ENCODE data around the gene BCOR. TPM values are rescaled to one million over a fixed set of nuclear protein-coding genes. Genes with fewer than 3 reads are reported as not detected.

Gene BCOR
- total RNA-seq, 1 donor from 2014 or later = 19.8 TPM

- H3K9ac ChIP-seq (ENCODE audit: low read depth in 1 of 3, low read length in 3 of 3) = no peak overlapping the region
- no peak overlapping the region for H3K4me3 ChIP-seq (ENCODE audit: low read length in 3 of 3)
- H3K9me3 ChIP-seq (ENCODE audit: control insufficient read depth in 3 of 3, low read length in 3 of 3) = peaks cover 0 to 2% (median 0%) of the 10 kb centered on the region in 3 donors
- no peak overlapping the region for H3K27ac ChIP-seq (ENCODE audit: low read depth, low read length)
- H3K4me1 ChIP-seq (ENCODE audit: control insufficient read depth in 3 of 3, insufficient read depth in 3 of 3, low read length in 3 of 3) = peaks cover 3 to 10% (median 6%) of the 10 kb centered on the region in 3 donors
- H3K27me3 ChIP-seq (ENCODE audit: control insufficient read depth in 3 of 3, insufficient read depth in 3 of 3, low read length in 3 of 3) = no peaks in the 10 kb centered on the region
- H3K36me3 ChIP-seq (ENCODE audit: control insufficient read depth in 3 of 3, insufficient read depth in 3 of 3, low read length in 3 of 3) = peaks cover 44 to 58% (median 51%) of the 10 kb centered on the region in 3 donors
Observed at GRCh38 chrX:40056420-40056819, 41.3 kb downstream of the BCOR start.

GRCh38 chrX:40055495-40055894 is 42.3 kb downstream of the BCOR start:
- Histone ChIP-seq H3K4me3 (ENCODE audit: low read length in 3 of 3) (no peak overlapping the region), H3K4me1 (ENCODE audit: control insufficient read depth in 3 of 3, insufficient read depth in 3 of 3, low read length in 3 of 3) (peaks cover 3 to 10% (median 6%) of the 10 kb centered on the region in 3 donors), H3K9me3 (ENCODE audit: control insufficient read depth in 3 of 3, low read length in 3 of 3) (peaks cover 4 to 5% (median 5%) of the 10 kb centered on the region in 3 donors), H3K9ac (ENCODE audit: low read depth in 1 of 3, low read length in 3 of 3) (no peak overlapping the region), H3K27me3 (ENCODE audit: control insufficient read depth in 3 of 3, insufficient read depth in 3 of 3, low read length in 3 of 3) (no peaks in the 10 kb centered on the region), H3K36me3 (ENCODE audit: control insufficient read depth in 3 of 3, insufficient read depth in 3 of 3, low read length in 3 of 3) (peaks cover 43 to 61% (median 49%) of the 10 kb centered on the region in 3 donors), H3K27ac (ENCODE audit: low read depth, low read length) (no peak overlapping the region)

- no peak overlapping the region for H3K9ac ChIP-seq (ENCODE audit: low read depth in 1 of 3, low read length in 3 of 3)
- H3K4me3 ChIP-seq (ENCODE audit: low read length in 3 of 3) = no peak overlapping the region
- peaks cover 43 to 65% (median 55%) of the 10 kb centered on the region in 3 donors for H3K36me3 ChIP-seq (ENCODE audit: control insufficient read depth in 3 of 3, insufficient read depth in 3 of 3, low read length in 3 of 3)
- H3K9me3 ChIP-seq (ENCODE audit: control insufficient read depth in 3 of 3, low read length in 3 of 3) = peaks cover 7 to 9% (median 7%) of the 10 kb centered on the region in 3 donors
- peaks cover 3 to 10% (median 6%) of the 10 kb centered on the region in 3 donors for H3K4me1 ChIP-seq (ENCODE audit: control insufficient read depth in 3 of 3, insufficient read depth in 3 of 3, low read length in 3 of 3)
- H3K27ac ChIP-seq (ENCODE audit: low read depth, low read length) = no peak overlapping the region
- no peaks in the 10 kb centered on the region for H3K27me3 ChIP-seq (ENCODE audit: control insufficient read depth in 3 of 3, insufficient read depth in 3 of 3, low read length in 3 of 3)
Observed at GRCh38 chrX:40054793-40055192, 43.0 kb downstream of the BCOR start.

- Histone ChIP-seq H3K9ac (ENCODE audit: low read depth in 1 of 3, low read length in 3 of 3) (no peak overlapping the region), H3K27ac (ENCODE audit: low read depth, low read length) (no peak overlapping the region), H3K4me3 (ENCODE audit: low read length in 3 of 3) (no peak overlapping the region), H3K27me3 (ENCODE audit: control insufficient read depth in 3 of 3, insufficient read depth in 3 of 3, low read length in 3 of 3) (no peaks in the 10 kb centered on the region), H3K4me1 (ENCODE audit: control insufficient read depth in 3 of 3, insufficient read depth in 3 of 3, low read length in 3 of 3) (no peaks in the 10 kb centered on the region), H3K9me3 (ENCODE audit: control insufficient read depth in 3 of 3, low read length in 3 of 3) (peaks cover 7 to 15% (median 7%) of the 10 kb centered on the region in 3 donors), H3K36me3 (ENCODE audit: control insufficient read depth in 3 of 3, insufficient read depth in 3 of 3, low read length in 3 of 3) (peaks cover 43 to 61% (median 51%) of the 10 kb centered on the region in 3 donors)
Observed at GRCh38 chrX:40050532-40050931, 47.2 kb downstream of the BCOR start.

GRCh38 chrX:40049084-40049641 is 48.6 kb downstream of the BCOR start:
- H3K9me3 ChIP-seq (ENCODE audit: control insufficient read depth in 3 of 3, low read length in 3 of 3) = peaks cover 7 to 15% (median 7%) of the 10 kb centered on the region in 3 donors
- H3K36me3 ChIP-seq (ENCODE audit: control insufficient read depth in 3 of 3, insufficient read depth in 3 of 3, low read length in 3 of 3) = peaks cover 33 to 50% (median 38%) of the 10 kb centered on the region in 3 donors
- no peak overlapping the region for H3K9ac ChIP-seq (ENCODE audit: low read depth in 1 of 3, low read length in 3 of 3)
- H3K4me3 ChIP-seq (ENCODE audit: low read length in 3 of 3) = no peak overlapping the region
- no peaks in the 10 kb centered on the region for H3K4me1 ChIP-seq (ENCODE audit: control insufficient read depth in 3 of 3, insufficient read depth in 3 of 3, low read length in 3 of 3)
- H3K27me3 ChIP-seq (ENCODE audit: control insufficient read depth in 3 of 3, insufficient read depth in 3 of 3, low read length in 3 of 3) = no peaks in the 10 kb centered on the region
- no peak overlapping the region for H3K27ac ChIP-seq (ENCODE audit: low read depth, low read length)

- H3K27me3 ChIP-seq (ENCODE audit: control insufficient read depth in 3 of 3, insufficient read depth in 3 of 3, low read length in 3 of 3) = no peaks in the 10 kb centered on the region
- H3K36me3 ChIP-seq (ENCODE audit: control insufficient read depth in 3 of 3, insufficient read depth in 3 of 3, low read length in 3 of 3) = peaks cover 19 to 34% (median 22%) of the 10 kb centered on the region in 3 donors
- H3K4me3 ChIP-seq (ENCODE audit: low read length in 3 of 3) = no peak overlapping the region
- peaks cover 7 to 13% (median 7%) of the 10 kb centered on the region in 3 donors for H3K9me3 ChIP-seq (ENCODE audit: control insufficient read depth in 3 of 3, low read length in 3 of 3)
- no peaks in the 10 kb centered on the region for H3K4me1 ChIP-seq (ENCODE audit: control insufficient read depth in 3 of 3, insufficient read depth in 3 of 3, low read length in 3 of 3)
- H3K9ac ChIP-seq (ENCODE audit: low read depth in 1 of 3, low read length in 3 of 3) = no peak overlapping the region
- no peak overlapping the region for H3K27ac ChIP-seq (ENCODE audit: low read depth, low read length)
Observed at GRCh38 chrX:40047485-40047884, 50.3 kb downstream of the BCOR start.

GRCh38 chrX:40043895-40044294 is 53.9 kb downstream of the BCOR start:
- Histone ChIP-seq H3K27me3 (ENCODE audit: control insufficient read depth in 3 of 3, insufficient read depth in 3 of 3, low read length in 3 of 3) (peaks cover 0 to 4% (median 0%) of the 10 kb centered on the region in 3 donors), H3K9ac (ENCODE audit: low read depth in 1 of 3, low read length in 3 of 3) (no peak overlapping the region), H3K9me3 (ENCODE audit: control insufficient read depth in 3 of 3, low read length in 3 of 3) (no peaks in the 10 kb centered on the region), H3K4me3 (ENCODE audit: low read length in 3 of 3) (no peak overlapping the region), H3K36me3 (ENCODE audit: control insufficient read depth in 3 of 3, insufficient read depth in 3 of 3, low read length in 3 of 3) (peaks cover 0 to 6% (median 4%) of the 10 kb centered on the region in 3 donors), H3K27ac (ENCODE audit: low read depth, low read length) (no peak overlapping the region), H3K4me1 (ENCODE audit: control insufficient read depth in 3 of 3, insufficient read depth in 3 of 3, low read length in 3 of 3) (no peaks in the 10 kb centered on the region)

GRCh38 chrX:40041915-40042314 is 55.8 kb downstream of the BCOR start:
- H3K9ac ChIP-seq (ENCODE audit: low read depth in 1 of 3, low read length in 3 of 3) = no peak overlapping the region
- no peak overlapping the region for H3K27ac ChIP-seq (ENCODE audit: low read depth, low read length)
- H3K4me3 ChIP-seq (ENCODE audit: low read length in 3 of 3) = no peak overlapping the region
- H3K9me3 ChIP-seq (ENCODE audit: control insufficient read depth in 3 of 3, low read length in 3 of 3) = no peaks in the 10 kb centered on the region
- peaks cover 0 to 4% (median 0%) of the 10 kb centered on the region in 3 donors for H3K27me3 ChIP-seq (ENCODE audit: control insufficient read depth in 3 of 3, insufficient read depth in 3 of 3, low read length in 3 of 3)
- no peaks in the 10 kb centered on the region for H3K36me3 ChIP-seq (ENCODE audit: control insufficient read depth in 3 of 3, insufficient read depth in 3 of 3, low read length in 3 of 3)
- H3K4me1 ChIP-seq (ENCODE audit: control insufficient read depth in 3 of 3, insufficient read depth in 3 of 3, low read length in 3 of 3) = no peaks in the 10 kb centered on the region

GRCh38 chrX:40040686-40041461 is 56.9 kb downstream of the BCOR start:
- Histone ChIP-seq H3K4me1 (ENCODE audit: control insufficient read depth in 3 of 3, insufficient read depth in 3 of 3, low read length in 3 of 3) (no peaks in the 10 kb centered on the region), H3K27ac (ENCODE audit: low read depth, low read length) (no peak overlapping the region), H3K4me3 (ENCODE audit: low read length in 3 of 3) (no peak overlapping the region), H3K27me3 (ENCODE audit: control insufficient read depth in 3 of 3, insufficient read depth in 3 of 3, low read length in 3 of 3) (peaks cover 0 to 4% (median 0%) of the 10 kb centered on the region in 3 donors), H3K9me3 (ENCODE audit: control insufficient read depth in 3 of 3, low read length in 3 of 3) (no peaks in the 10 kb centered on the region), H3K36me3 (ENCODE audit: control insufficient read depth in 3 of 3, insufficient read depth in 3 of 3, low read length in 3 of 3) (no peaks in the 10 kb centered on the region), H3K9ac (ENCODE audit: low read depth in 1 of 3, low read length in 3 of 3) (no peak overlapping the region)

GRCh38 chrX:40039887-40040286 is 57.9 kb downstream of the BCOR start:
- Histone ChIP-seq H3K27me3 (ENCODE audit: control insufficient read depth in 3 of 3, insufficient read depth in 3 of 3, low read length in 3 of 3) (peaks cover 0 to 4% (median 0%) of the 10 kb centered on the region in 3 donors), H3K9ac (ENCODE audit: low read depth in 1 of 3, low read length in 3 of 3) (no peak overlapping the region), H3K27ac (ENCODE audit: low read depth, low read length) (no peak overlapping the region), H3K4me3 (ENCODE audit: low read length in 3 of 3) (no peak overlapping the region), H3K4me1 (ENCODE audit: control insufficient read depth in 3 of 3, insufficient read depth in 3 of 3, low read length in 3 of 3) (no peaks in the 10 kb centered on the region), H3K36me3 (ENCODE audit: control insufficient read depth in 3 of 3, insufficient read depth in 3 of 3, low read length in 3 of 3) (no peaks in the 10 kb centered on the region), H3K9me3 (ENCODE audit: control insufficient read depth in 3 of 3, low read length in 3 of 3) (no peaks in the 10 kb centered on the region)
